Vein endothelial cell (primary cell): Measurements from ENCODE around the gene MDC1. TPM values are rescaled to one million over a fixed set of nuclear protein-coding genes. Genes with fewer than 3 reads are reported as not detected.

Experiments used
- small RNA-seq: library from RNA; depleted of rRNA; stranded (forward); fragments of <200 nt; gene quantifications from one replicate; pipeline ENCODE3, GENCODE V24; 2012
- total RNA-seq: library from RNA; depleted of rRNA; stranded (reverse); fragments of >200 nt; gene quantifications from 2 replicates; pipeline ENCODE4 v1.2.3, GENCODE V29; 2012

The MDC1 gene, protein sequence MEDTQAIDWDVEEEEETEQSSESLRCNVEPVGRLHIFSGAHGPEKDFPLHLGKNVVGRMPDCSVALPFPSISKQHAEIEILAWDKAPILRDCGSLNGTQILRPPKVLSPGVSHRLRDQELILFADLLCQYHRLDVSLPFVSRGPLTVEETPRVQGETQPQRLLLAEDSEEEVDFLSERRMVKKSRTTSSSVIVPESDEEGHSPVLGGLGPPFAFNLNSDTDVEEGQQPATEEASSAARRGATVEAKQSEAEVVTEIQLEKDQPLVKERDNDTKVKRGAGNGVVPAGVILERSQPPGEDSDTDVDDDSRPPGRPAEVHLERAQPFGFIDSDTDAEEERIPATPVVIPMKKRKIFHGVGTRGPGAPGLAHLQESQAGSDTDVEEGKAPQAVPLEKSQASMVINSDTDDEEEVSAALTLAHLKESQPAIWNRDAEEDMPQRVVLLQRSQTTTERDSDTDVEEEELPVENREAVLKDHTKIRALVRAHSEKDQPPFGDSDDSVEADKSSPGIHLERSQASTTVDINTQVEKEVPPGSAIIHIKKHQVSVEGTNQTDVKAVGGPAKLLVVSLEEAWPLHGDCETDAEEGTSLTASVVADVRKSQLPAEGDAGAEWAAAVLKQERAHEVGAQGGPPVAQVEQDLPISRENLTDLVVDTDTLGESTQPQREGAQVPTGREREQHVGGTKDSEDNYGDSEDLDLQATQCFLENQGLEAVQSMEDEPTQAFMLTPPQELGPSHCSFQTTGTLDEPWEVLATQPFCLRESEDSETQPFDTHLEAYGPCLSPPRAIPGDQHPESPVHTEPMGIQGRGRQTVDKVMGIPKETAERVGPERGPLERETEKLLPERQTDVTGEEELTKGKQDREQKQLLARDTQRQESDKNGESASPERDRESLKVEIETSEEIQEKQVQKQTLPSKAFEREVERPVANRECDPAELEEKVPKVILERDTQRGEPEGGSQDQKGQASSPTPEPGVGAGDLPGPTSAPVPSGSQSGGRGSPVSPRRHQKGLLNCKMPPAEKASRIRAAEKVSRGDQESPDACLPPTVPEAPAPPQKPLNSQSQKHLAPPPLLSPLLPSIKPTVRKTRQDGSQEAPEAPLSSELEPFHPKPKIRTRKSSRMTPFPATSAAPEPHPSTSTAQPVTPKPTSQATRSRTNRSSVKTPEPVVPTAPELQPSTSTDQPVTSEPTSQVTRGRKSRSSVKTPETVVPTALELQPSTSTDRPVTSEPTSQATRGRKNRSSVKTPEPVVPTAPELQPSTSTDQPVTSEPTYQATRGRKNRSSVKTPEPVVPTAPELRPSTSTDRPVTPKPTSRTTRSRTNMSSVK (N-terminal part only)
- total RNA-seq = 10.1 and 10.9 TPM in 2 replicates

DNA sequence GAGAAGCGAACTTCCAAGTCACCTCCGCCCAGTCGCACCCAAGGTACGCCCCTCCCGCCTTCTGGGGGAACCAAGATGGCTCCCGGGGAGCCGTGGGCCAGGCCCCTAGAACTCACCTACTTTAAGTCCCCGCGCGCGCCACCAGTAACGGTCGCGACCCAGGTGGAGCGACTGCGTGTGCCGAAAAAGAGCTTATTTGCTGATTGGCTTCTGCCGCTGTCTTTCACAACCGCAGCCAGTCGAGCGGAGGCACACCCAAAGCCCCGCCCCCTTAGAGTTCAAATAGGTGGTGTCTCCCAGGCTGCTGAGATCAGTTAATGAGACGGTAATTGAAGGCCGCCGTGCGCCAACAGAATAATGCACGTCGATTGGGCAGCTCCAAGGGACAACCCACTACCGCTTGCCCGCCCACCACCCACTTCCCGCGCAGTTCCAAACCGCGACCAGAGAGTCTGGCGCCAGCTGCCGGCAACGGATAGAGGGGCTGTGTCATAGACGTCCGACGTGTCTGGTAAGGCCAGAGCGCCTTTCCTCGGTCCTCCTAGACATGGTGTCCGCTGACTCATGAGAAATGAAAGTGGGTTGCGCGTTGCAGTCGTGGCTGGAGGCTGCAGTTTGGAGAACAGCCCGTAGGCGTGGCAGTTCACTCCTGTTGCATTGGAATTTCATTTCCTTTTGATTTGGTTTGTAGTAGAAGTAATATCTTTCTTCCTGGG is at the start of gene MDC1:
MDC1 (minus strand) TSS at position 153 of the 716 bp plus-strand sequence. CDS start 2,106 bp downstream, outside the sequence.

DNA sequence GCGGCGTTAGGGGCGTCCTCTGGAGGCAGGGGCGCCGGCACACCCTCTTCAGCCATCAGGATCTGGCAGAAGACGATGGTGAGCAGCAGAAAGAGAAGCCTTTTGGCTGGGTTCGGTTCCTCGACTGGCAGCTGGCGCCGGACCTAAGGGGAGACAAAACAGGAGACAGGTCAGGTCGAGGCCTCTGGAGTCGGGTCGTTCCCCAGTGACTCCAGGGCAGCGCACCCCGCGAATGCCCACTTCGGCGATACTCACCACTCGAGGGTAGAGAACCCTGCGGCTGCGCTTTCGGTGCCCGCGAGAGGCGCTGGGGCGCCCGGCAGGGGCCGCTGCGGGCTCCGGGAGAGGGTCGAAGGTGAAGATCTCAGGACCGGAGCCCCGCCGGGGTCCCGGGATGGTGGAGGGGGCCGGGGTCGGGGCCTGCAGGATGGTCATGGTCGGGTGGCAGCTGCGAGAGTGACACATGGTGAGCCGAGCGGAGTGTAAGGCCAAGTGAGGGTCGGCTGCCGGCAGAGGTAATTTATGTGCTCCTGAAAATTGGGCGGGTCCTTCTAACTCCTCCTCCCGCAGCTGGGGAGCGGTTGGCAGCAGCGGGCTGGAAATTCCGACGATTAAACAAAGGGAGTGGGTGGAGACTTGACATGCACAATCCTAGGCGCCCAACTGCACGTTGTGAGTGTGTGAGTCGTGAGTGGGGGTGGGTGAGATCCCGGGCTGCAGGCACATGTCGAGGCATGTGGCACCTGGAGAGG is 27.1 kb upstream of the MDC1 start, which contains the start of gene IER3:
IER3 (minus strand) TSS at position 494 of the 752 bp plus-strand sequence; CDS start at position 465, 29 bp downstream.

DNA sequence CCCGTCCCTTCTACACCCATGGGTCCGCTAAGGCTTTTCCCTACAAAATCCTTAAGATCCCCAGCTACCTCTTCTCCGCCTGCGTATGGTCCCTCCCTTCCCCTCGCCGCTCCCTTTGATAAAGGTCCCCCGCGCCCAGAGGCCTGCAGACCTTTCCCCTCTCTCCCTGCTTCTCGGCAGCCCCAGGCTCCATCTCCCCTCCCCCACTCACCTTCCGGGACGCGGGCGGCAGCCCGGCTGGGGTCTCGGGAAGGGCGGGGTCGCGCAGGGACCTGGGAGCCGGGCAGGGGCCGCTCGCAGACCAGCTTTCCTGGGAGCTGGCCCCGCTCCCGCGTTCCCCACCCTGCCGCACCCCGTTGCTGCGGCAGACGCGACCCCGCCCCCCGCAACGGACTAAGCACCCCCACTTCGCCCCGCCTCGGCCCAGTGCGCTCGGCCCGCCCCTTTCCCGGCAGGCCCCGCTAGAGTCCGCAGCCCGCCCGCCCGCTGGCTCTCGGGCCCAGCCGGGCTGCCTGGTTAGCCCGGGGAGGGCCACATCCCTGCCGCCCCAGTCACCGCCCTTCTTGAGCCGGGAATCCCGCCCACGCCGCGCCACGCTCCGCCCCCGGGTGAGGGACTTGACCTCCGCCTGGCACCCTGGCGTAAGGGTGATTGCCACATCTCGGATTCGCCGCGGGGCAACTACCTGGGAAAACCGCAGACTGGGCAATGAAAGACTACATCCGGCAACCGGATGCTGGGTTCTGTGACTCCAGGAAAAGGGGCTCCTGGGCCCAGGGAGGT is 25.4 kb upstream of the MDC1 start, which contains the start of gene FLOT1:
FLOT1 (minus strand) TSS at position 372 of the 783 bp plus-strand sequence. CDS start 498 bp downstream, outside the sequence.

DNA sequence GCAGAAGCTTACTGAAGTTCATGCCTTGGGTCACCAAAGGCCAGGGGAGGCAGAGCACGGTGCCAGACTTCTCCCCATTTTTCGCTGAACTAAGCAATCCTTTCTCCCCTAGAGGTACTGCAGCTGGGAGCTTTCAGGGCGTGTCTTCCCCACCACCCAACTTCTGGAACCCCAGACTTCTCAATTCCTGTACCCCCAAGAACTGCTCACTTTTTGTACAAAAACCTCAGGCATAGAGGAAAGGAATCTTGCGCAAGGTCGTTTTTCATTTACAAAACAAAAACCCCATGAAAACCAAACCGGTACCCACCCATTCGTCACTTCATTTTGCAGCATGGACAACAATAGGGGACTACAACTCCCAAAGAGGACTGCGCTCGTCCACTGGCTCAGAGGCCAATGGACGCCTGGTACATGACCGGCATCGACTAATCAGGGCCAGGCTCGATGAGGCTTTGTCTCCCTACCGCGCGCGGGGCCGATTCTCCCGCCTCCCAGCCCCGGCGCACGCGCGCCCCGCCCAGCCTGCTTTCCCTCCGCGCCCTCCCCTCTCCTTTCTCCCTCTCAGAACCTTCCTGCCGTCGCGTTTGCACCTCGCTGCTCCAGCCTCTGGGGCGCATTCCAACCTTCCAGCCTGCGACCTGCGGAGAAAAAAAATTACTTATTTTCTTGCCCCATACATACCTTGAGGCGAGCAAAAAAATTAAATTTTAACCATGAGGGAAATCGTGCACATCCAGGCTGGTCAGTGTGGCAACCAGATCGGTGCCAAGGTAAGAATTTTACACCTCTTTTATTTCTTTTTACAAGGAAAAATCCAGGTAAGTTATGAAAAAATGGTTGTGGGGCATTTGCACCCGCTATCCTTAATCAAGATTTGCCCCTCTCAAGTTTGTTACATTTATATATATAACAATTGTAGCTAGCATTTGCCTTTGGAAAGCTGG is 3.0 kb upstream of the MDC1 start, which contains the start of gene TUBB:
TUBB (plus strand) TSS at position 562 of the 947 bp plus-strand sequence; CDS start at position 717, 155 bp downstream.

DNA sequence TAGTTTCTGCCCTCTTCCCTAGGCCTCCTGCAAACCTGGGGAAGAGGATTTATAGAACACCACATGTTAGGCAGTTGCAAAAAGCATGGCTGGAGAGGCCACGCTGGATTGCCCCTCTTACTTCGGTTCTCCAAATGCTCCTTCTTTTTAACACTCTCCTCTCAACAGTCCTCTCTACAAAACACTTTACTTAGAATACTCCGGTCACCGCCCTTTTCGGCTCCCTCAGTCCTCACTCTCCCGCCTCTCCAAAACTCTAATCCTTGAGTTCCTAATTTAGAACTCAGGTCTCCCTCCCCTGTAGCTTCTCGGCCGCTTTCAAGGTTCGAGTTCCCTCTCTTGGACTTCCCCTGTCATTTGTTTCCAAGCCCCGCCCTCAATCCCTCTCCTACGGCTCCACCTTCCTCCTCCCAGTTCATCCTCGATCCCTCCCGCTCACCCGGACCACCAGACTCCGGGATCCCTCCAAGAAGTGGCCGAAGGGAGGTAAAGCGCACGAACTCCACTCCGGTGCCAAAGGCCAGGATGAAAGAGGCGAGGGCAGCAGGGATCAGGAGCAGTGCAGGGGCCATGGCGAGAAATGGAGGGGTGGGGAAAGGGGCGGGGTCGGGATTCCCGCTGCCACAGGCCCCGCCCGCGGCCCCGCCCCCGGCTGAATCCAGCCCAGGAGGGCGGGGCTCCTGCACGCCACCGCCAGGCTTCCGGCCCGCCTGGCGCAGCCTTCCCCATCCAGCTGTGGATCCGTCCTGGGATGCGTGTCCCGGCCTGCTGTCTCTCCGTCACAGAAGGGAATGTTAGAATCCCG is 26.5 kb downstream of the MDC1 start, which contains the start of gene NRM:
NRM (minus strand) TSS at position 582 of the 805 bp plus-strand sequence; CDS start at position 572, 10 bp downstream.

DNA sequence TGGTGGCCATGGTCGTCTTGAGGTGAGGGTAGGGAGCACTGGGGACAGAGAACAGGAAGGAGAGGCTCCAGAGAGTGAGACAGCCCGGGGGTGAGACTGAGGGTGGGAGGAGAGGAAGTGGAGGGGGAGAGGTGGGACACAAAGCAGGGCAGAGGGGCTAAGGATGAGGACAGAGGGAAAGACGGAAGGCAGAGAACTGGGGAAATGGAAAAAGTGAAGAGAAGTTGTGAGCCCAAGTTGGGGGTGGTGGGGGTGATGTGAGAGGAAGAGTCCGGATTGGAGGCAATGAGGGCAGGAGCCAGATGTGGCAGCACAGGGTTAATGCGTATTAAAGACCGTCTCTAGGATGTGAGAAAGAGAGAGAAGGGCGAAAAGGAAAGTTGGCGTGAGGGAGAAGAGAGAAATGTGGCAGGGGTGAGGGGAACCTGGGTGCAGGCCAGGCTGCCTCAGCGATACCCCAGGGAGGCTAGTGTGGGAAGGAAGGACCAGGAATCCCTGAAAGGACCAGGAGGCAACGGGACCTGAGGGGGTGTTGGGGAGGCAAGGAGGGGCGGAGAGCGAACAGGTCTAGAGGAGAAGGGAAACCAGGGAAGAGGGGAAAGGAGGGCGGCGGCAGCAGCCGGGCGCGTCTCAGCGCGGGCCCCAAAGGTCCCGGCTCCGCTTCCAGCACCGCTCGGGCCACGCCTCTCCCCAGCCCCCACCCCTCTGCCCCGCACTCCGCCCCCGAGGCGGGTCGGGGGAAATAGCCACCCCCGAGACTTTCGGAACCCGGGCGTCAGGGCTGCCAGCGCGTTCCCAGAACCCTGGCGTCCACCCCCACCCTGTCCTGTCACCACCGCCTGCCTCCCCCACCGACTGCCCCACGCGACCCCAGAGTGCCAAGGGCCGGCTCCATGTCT is 30.8 kb downstream of the MDC1 start, which contains the start of gene PPP1R18:
PPP1R18 (minus strand) TSS at position 637 of the 899 bp plus-strand sequence; CDS start at position 10, 627 bp downstream.

DNA sequence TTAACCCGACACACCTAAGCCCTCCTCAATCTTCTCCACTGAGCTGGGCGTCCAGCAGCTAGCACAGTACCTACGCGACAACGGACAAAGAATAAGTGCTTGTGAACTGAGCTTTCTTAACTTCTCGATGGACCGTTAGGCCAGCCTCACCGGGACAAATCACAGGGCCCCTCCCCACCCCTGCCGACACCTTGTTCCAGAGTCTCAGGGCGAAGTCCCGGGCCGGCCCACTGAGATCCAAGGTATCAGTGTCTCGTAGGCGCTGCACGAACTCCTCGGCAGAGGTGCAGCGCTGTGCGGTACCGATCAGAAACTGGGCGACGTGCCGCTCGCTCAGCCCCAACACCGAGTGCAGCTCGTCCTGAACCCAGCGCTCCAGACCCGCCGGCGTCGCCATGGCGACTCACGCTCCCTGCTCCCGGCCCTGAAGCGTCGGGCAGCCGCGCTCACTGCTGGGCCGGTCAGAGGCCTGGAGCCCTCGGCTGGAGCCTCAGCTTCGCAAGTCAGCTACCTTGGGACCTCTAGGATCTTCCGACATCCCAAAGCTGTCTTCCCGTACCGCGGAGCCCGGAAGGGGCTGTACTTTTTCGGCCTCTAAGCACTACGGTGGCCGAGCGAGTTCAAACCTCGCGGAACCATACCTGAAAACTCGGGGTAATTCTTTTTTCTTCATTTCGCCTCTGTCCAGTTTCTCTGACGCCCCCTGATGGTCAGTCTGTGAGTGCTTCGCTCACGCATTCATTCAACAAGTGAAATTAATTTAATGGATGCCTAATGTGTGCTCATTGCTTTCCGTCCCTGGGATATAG is 44.4 kb downstream of the MDC1 start, which contains the start of gene DHX16:
DHX16 (minus strand) TSS at position 562 of the 809 bp plus-strand sequence; CDS start at position 397, 165 bp downstream.

Small RNAs within 50 kb of the gene (small RNA-seq; reads per million reads assigned to genes)
- gene RF00019 (not detected), gene RN7SL353P (not detected)

Other genes with a start within 250 kb of the MDC1 start
- gene HLA-E, start 227.8 kb downstream of the MDC1 start, total RNA-seq = 435 and 565 TPM in 2 replicates
- 41.5 and 48.0 TPM in 2 replicates for gene GNL1, start 160.8 kb downstream of the MDC1 start, total RNA-seq
- 6.4 and 8.8 TPM in 2 replicates for gene PRR3, start 160.0 kb downstream of the MDC1 start, total RNA-seq
- gene ABCF1, start 145.8 kb downstream of the MDC1 start, total RNA-seq = 43.8 and 46.2 TPM in 2 replicates
- gene PPP1R10, start 100.0 kb downstream of the MDC1 start, total RNA-seq = 41.1 and 44.7 TPM in 2 replicates
- gene MRPS18B, start 99.4 kb downstream of the MDC1 start, total RNA-seq = 65.7 and 73.2 TPM in 2 replicates
- 4.6 and 6.8 TPM in 2 replicates for gene ATAT1, start 90.4 kb downstream of the MDC1 start, total RNA-seq
- gene C6orf136, start 70.1 kb downstream of the MDC1 start, total RNA-seq = 3.8 and 4.2 TPM in 2 replicates
- 33.6 and 37.7 TPM in 2 replicates for gene DHX16, start 44.3 kb downstream of the MDC1 start, total RNA-seq
- 98.0 and 103 TPM in 2 replicates for gene PPP1R18, start 30.6 kb downstream of the MDC1 start, total RNA-seq
- gene NRM, start 26.3 kb downstream of the MDC1 start, total RNA-seq = 5.6 and 7.0 TPM in 2 replicates
- 858 and 942 TPM in 2 replicates for gene TUBB, start 3.1 kb upstream of the MDC1 start, total RNA-seq
- gene FLOT1, start 25.4 kb upstream of the MDC1 start, total RNA-seq = 86.3 and 91.1 TPM in 2 replicates
- gene IER3, start 27.3 kb upstream of the MDC1 start, total RNA-seq = 103 and 186 TPM in 2 replicates
- gene DDR1, start 167.2 kb upstream of the MDC1 start, total RNA-seq = 3.6 and 11.1 TPM in 2 replicates
- 18.1 and 19.3 TPM in 2 replicates for gene GTF2H4, start 190.9 kb upstream of the MDC1 start, total RNA-seq
- 14.4 and 24.2 TPM in 2 replicates for gene VARS2, start 197.0 kb upstream of the MDC1 start, total RNA-seq
- not detected in 2 replicates for gene SFTA2, start 214.9 kb upstream of the MDC1 start, total RNA-seq
- gene MUCL3, start 223.7 kb upstream of the MDC1 start, total RNA-seq = not detected in 2 replicates